Peyer's patch (tissue), 4 donors: ENCODE data around the gene SLC25A6. TPM values are rescaled to one million over a fixed set of nuclear protein-coding genes. Genes with fewer than 3 reads are reported as not detected.

Experiments
- DNase-seq, 3 donors: peaks; one replicate each; pipeline ENCODE4 v3.0.0-alpha.2; 2017 to 2019
- H3K27ac ChIP-seq, 4 donors: fragments of 200-600 bp; sonication (generic); one replicate each; pipeline ENCODE4 v1.5.1; 2016 to 2019
- H3K27me3 ChIP-seq, 2 donors: fragments of 200-600 bp; sonication (generic); one replicate each; pipeline ENCODE4 v1.5.1; 2019
- H3K36me3 ChIP-seq, 3 donors: fragments of 200-600 bp; sonication (generic); one replicate each; pipeline ENCODE4 v1.5.1; 2016 to 2019
- H3K4me1 ChIP-seq, 4 donors: fragments of 200-600 bp; sonication (generic); one replicate each; pipeline ENCODE4 v1.5.1; 2016 to 2019
- H3K4me3 ChIP-seq, 4 donors: fragments of 200-600 bp; sonication (generic); 1 replicate in 3 of 4; 2 replicates in 1 of 4; pipeline ENCODE4 v1.5.1; 2016 to 2019; ENCODE audit warnings: mild to moderate bottlenecking in 1 of 4
- H3K9me3 ChIP-seq, 4 donors: fragments of 200-600 bp; sonication (generic); one replicate each; pipeline ENCODE4 v1.5.1; 2016 to 2019; ENCODE audit warnings: mild to moderate bottlenecking in 1 of 4
- POLR2A ChIP-seq, 2 donors: fragments of 450-650 bp; IDR thresholded peaks; one replicate each; pipeline ENCODE4 v1.5.1; 2017; ENCODE audit warnings: antibody characterized with exemption in 2 of 2, mild to moderate bottlenecking in 2 of 2, moderate library complexity in 2 of 2
- total RNA-seq, 4 donors: library from RNA; depleted of rRNA; stranded (reverse); fragments of >200 nt; gene quantifications; one replicate each; pipeline ENCODE4 v1.1.0, GENCODE V29; 2016
- TF ChIP-seq, protein P1 (sequence below), 6 experiments: fragments of 450-650 bp in 4 of 6; fragments of 200-600 bp in 2 of 6; sonication (generic) in 1 of 6; IDR thresholded peaks; one replicate each; pipeline ENCODE4 v1.5.1; 2017 to 2019; ENCODE audit warnings: antibody characterized with exemption in 6 of 6, mild to moderate bottlenecking in 3 of 6, moderate library complexity in 1 of 6

The SLC25A6 gene
- total RNA-seq, 4 donors from 2014 or later: 201 to 361 (median 314) TPM

GRCh38 chrX:1389993-1390285 is 2.0 kb downstream of the SLC25A6 start:
- Histone ChIP-seq H3K4me1 (peaks cover 5 to 40% (median 9%) of the 10 kb centered on the region in 4 donors), H3K9me3 (no peaks in the 10 kb centered on the region), H3K27ac (no peak overlapping the region), H3K36me3 (peaks cover 0 to 54% (median 4%) of the 10 kb centered on the region in 3 donors), H3K4me3 (no peak overlapping the region), H3K27me3 (no peaks in the 10 kb centered on the region)
- TF ChIP-seq POLR2A (IDR thresholded peaks at IDR 0.05): no peak
- TF ChIP-seq, protein P1, sequence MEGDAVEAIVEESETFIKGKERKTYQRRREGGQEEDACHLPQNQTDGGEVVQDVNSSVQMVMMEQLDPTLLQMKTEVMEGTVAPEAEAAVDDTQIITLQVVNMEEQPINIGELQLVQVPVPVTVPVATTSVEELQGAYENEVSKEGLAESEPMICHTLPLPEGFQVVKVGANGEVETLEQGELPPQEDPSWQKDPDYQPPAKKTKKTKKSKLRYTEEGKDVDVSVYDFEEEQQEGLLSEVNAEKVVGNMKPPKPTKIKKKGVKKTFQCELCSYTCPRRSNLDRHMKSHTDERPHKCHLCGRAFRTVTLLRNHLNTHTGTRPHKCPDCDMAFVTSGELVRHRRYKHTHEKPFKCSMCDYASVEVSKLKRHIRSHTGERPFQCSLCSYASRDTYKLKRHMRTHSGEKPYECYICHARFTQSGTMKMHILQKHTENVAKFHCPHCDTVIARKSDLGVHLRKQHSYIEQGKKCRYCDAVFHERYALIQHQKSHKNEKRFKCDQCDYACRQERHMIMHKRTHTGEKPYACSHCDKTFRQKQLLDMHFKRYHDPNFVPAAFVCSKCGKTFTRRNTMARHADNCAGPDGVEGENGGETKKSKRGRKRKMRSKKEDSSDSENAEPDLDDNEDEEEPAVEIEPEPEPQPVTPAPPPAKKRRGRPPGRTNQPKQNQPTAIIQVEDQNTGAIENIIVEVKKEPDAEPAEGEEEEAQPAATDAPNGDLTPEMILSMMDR (IDR thresholded peaks at IDR 0.05): no peak
- DNase-seq: peak in 1 of 3 donors; percentile 38

DNA sequence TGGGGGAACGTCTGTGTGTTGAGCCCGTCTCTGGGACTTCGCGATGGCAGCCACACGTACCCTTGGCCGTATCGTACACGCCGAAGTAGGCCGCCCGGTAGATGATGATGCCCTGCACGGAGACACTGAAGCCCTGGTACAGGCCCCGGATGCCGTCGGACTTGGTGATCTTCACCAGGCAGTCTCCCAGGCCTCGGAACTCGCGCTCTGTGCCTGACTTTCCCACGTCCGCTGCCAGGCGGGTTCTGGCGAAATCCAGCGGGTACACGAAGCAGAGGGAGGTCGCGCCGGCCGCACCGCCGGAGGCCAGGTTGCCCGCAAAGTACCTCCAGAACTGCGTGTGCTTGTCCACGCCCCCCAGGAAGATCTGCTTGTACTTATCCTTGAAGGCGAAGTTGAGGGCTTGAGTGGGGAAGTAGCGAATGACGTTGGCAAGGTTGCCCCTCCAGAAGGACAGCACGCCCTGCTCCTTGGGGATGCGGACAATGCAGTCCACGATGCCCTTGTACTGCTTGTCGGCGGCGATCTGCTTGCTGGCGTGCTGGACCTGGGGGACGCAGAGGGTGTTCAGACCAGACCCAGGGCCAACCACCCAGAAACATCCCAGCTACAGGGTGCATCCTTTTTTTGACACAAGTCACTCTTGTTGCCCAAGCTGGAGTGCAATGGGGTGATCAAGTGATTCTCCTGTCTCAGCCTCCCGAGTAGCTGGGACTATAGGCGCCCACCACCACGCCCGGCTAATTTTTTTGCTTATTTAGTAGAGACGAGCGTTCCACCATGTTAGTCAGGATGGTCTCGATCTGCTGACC is 2.5 kb downstream of the SLC25A6 start:
- peak; percentile 13 to 49 (median 46) for DNase-seq
- H3K36me3 ChIP-seq: peaks cover 0 to 60% (median 4%) of the 10 kb centered on the region in 3 donors
- no peaks in the 10 kb centered on the region for H3K9me3 ChIP-seq
- TF ChIP-seq, protein P1 (IDR thresholded peaks at IDR 0.05): no peak
- no peak for TF ChIP-seq POLR2A (IDR thresholded peaks at IDR 0.05)
- no peak overlapping the region for H3K4me3 ChIP-seq
- H3K4me1 ChIP-seq: peaks cover 5 to 40% (median 9%) of the 10 kb centered on the region in 4 donors
- no peaks in the 10 kb centered on the region for H3K27me3 ChIP-seq
- H3K27ac ChIP-seq: no peak overlapping the region

DNA sequence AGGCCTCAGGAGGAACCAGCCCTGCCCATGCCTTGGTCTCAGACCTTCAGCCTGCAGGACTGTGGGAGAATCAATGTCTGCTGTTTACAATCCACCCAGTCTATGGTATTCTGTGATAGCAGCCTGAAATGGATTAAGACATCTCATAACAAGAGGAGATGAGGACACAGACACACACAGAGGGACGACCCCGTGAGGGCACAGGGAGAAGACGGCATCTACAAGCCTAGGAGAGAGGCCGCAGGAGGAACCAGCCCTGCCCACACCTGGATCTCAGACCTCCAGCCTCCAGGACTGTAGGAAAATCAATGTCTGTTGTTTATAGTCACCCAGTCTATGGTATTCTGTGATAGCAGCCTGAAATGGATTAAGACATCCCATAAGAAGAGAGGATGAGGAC is 3.3 kb downstream of the SLC25A6 start:
- peaks cover 5 to 34% (median 9%) of the 10 kb centered on the region in 4 donors for H3K4me1 ChIP-seq
- H3K36me3 ChIP-seq: peaks cover 0 to 65% (median 4%) of the 10 kb centered on the region in 3 donors

GRCh38 chrX:1387141-1387776 is 4.7 kb downstream of the SLC25A6 start:
- Histone ChIP-seq H3K36me3 (peaks cover 0 to 65% (median 4%) of the 10 kb centered on the region in 3 donors), H3K9me3 (no peaks in the 10 kb centered on the region), H3K4me1 (peaks cover 5 to 30% (median 9%) of the 10 kb centered on the region in 4 donors), H3K27ac (no peak overlapping the region), H3K27me3 (no peaks in the 10 kb centered on the region), H3K4me3 (no peak overlapping the region)
- DNase-seq: peak; percentile 15 to 50 (median 45)
- TF ChIP-seq POLR2A (IDR thresholded peaks at IDR 0.05): no peak
- TF ChIP-seq, protein P1 (IDR thresholded peaks at IDR 0.05): no peak

More for the DNA sequence above, 3.3 kb downstream of the SLC25A6 start:
- Histone ChIP-seq H3K9me3 (no peaks in the 10 kb centered on the region), H3K27me3 (no peaks in the 10 kb centered on the region), H3K27ac (no peak overlapping the region), H3K4me3 (no peak overlapping the region)
- TF ChIP-seq, protein P1 (IDR thresholded peaks at IDR 0.05): no peak
- no peak for TF ChIP-seq POLR2A (IDR thresholded peaks at IDR 0.05)
- DNase-seq: peak in 1 of 3 donors; percentile 26

DNA sequence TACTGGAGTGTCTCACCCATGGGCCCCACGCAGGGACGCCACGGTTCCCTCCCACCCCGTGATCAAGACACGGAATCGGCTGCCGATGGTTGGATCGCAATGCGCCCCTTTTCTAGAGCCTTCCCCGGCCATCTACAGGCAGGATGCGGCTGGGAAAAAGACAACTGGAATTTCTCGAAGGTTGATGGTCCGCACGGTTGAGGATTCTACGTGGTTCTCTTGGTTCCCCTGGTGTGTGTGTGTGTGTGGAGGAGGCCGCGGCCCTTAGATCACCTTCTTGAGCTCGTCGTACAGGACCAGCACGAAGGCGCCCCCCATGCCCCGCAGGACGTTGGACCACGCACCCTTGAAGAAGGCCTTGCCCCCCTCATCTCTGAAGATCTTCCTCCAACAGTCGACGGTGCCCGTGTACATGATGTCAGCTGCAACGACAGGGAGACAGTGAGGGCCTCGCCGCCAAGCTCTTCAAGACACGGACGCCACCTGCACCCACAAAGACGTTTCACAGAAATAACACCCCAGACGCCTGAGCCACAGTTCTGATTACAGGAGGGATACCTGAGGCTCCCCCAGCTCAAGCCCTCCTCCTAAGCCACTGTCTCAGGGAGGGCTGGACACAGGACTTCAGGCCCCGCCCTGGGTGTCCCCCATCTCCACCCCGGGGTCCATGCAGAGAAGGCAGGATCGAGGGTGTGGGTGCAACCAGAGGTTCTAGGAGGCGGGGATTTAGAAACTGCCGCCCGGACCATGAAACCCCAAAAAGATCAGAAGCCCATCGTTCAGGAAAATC is 5.4 kb downstream of the SLC25A6 start:
- Histone ChIP-seq H3K27ac (no peak overlapping the region), H3K36me3 (peaks cover 0 to 65% (median 4%) of the 10 kb centered on the region in 3 donors), H3K27me3 (no peaks in the 10 kb centered on the region), H3K4me3 (no peak overlapping the region), H3K9me3 (no peaks in the 10 kb centered on the region), H3K4me1 (peaks cover 5 to 37% (median 9%) of the 10 kb centered on the region in 4 donors)
- DNase-seq: peak; percentile 15 to 45 (median 45)
- TF ChIP-seq POLR2A (IDR thresholded peaks at IDR 0.05): no peak
- TF ChIP-seq, protein P1 (IDR thresholded peaks at IDR 0.05): no peak
